HCT116 (cell line): ENCODE results near the gene VSIG2.

Experiments
- CTCF ChIP-seq, 3 experiments: fragments of 200-600 bp in 1 of 3; sonication (generic) in 1 of 3; IDR thresholded peaks in 2 of 3; conservative IDR thresholded peaks in 1 of 3; 2 replicates each; pipeline ENCODE4 v1.5.1; 2012 to 2017; ENCODE audit warnings: low read depth in 2 of 3, low read length in 2 of 3, antibody characterized with exemption in 1 of 3, borderline replicate concordance in 1 of 3, control low read depth in 1 of 3, mild to moderate bottlenecking in 1 of 3, mixed read lengths in 1 of 3, mixed run types in 1 of 3, moderate library complexity in 1 of 3; ENCODE audit not compliant: insufficient read depth in 1 of 3
- EZH2 ChIP-seq: fragments of 200-600 bp; sonication (generic); IDR thresholded peaks from 2 replicates; pipeline ENCODE4 v1.6.1; 2017; ENCODE audit warnings: antibody characterized with exemption, mixed run types
- POLR2A ChIP-seq: IDR thresholded peaks from 2 replicates; pipeline ENCODE4 v1.7.0; 2011; ENCODE audit warnings: borderline replicate concordance; ENCODE audit not compliant: insufficient read depth, insufficient read length; ENCODE audit errors: extremely low read depth
- POLR2AphosphoS5 ChIP-seq: IDR thresholded peaks from 2 replicates; pipeline ENCODE4 v1.6.1; 2011; ENCODE audit warnings: mild to moderate bottlenecking, low read depth, low read length, moderate library complexity
- RAD21 ChIP-seq: IDR thresholded peaks from 2 replicates; pipeline ENCODE4 v1.6.1; 2012; ENCODE audit warnings: low read depth, mild to moderate bottlenecking
- SRF ChIP-seq: IDR thresholded peaks from 2 replicates; pipeline ENCODE4 v1.6.1; 2012; ENCODE audit warnings: low read depth
- YY1 ChIP-seq: IDR thresholded peaks from 2 replicates; pipeline ENCODE4 v1.6.1; 2011; ENCODE audit warnings: low read length, low read depth, moderate library complexity, mild to moderate bottlenecking; ENCODE audit not compliant: insufficient replicate concordance; ENCODE audit errors: extremely low read depth

GRCh38 chr11:124766156-124766555 lies 14.1 kb upstream of the VSIG2 start:
- TF ChIP-seq RAD21 (no peak), EZH2 (no peak), CTCF (IDR thresholded peaks at IDR 0.05 in 2 of 3, conservative IDR thresholded peaks at IDR 0.05 in 1 of 3; ENCODE audit: borderline replicate concordance in 1 of 3, insufficient read depth in 1 of 3, low read depth in 2 of 3, low read length in 2 of 3) (no peak), POLR2A (no peak), YY1 (no peak), SRF (no peak), POLR2AphosphoS5 (no peak)
